GM18502 (cell line): ENCODE results near the gene FBXO46.
"Not testable (repeated sequence)": the region's sequence is repeated elsewhere in the genome, so short reads cannot be mapped to it uniquely, and the experiment has no call there.

Experiments
- ATAC-seq: cut with Tn5 transposase; IDR thresholded peaks from one replicate; pipeline ENCODE4 v1.9.1; 2021; ENCODE audit warnings: mild to moderate bottlenecking; ENCODE audit not compliant: unreplicated experiment, poor library complexity

Gene FBXO46

GRCh38 chr19:45766869-45767346, 36.2 kb upstream of the FBXO46 start:
- ATAC-seq = no peak

GRCh38 chr19:45766296-45766868, 35.7 kb upstream of the FBXO46 start:
- ATAC-seq = no peak

- no peak for ATAC-seq
These were observed 35.1 kb upstream of the FBXO46 start for GRCh38 chr19:45765702-45766295.

GRCh38 chr19:45764945-45765701, 34.4 kb upstream of the FBXO46 start:
- no peak for ATAC-seq

- ATAC-seq = no peak
These were observed 33.8 kb upstream of the FBXO46 start for GRCh38 chr19:45764475-45764874.

- ATAC-seq = no peak
These were observed 33.1 kb upstream of the FBXO46 start for GRCh38 chr19:45763691-45764294.

- no peak for ATAC-seq
These were observed 32.4 kb upstream of the FBXO46 start for GRCh38 chr19:45762870-45763631.

GRCh38 chr19:45761714-45762113, 31.0 kb upstream of the FBXO46 start:
- no peak for ATAC-seq

GRCh38 chr19:45758921-45759320, 28.2 kb upstream of the FBXO46 start:
- no peak for ATAC-seq

GRCh38 chr19:45757695-45758094, 27.0 kb upstream of the FBXO46 start:
- no peak for ATAC-seq

GRCh38 chr19:45754323-45754722, 23.6 kb upstream of the FBXO46 start:
- ATAC-seq = no peak

- no peak for ATAC-seq
These were observed 22.9 kb upstream of the FBXO46 start for GRCh38 chr19:45753548-45753947.

GRCh38 chr19:45752639-45753038, 21.9 kb upstream of the FBXO46 start:
- no peak for ATAC-seq

GRCh38 chr19:45751483-45751882, 20.8 kb upstream of the FBXO46 start:
- not testable (repeated sequence) for ATAC-seq

- no peak for ATAC-seq
These were observed 16.8 kb upstream of the FBXO46 start for GRCh38 chr19:45747513-45747912.

- no peak for ATAC-seq
These were observed 16.2 kb upstream of the FBXO46 start for GRCh38 chr19:45746866-45747265.

GRCh38 chr19:45745606-45746005, 14.9 kb upstream of the FBXO46 start:
- no peak for ATAC-seq

GRCh38 chr19:45742969-45743368, 12.3 kb upstream of the FBXO46 start:
- ATAC-seq = no peak

- no peak for ATAC-seq
These were observed 9.1 kb upstream of the FBXO46 start for GRCh38 chr19:45739498-45740439.
